Measurements from ENCODE around the gene KCNK13. TPM values are rescaled to one million over a fixed set of nuclear protein-coding genes. Genes with fewer than 3 reads are reported as not detected.

Gene KCNK13
- total and polyA plus RNA-seq, 9 of the 15 experiments (the other 6 are each of a cell fraction or from before 2014, with no cell fraction given): 0.03 to 0.05 TPM; not detected in 7

- H4K20me1 ChIP-seq (replicated peaks; ENCODE audit: control insufficient read depth, insufficient read depth, low read length): no peaks in the 10 kb centered on the region
- peaks cover 0 to 21% of the 10 kb centered on the region in 2 experiments; a peak in 2 of 5 replicates for H3K4me1 ChIP-seq (replicated peaks in 1 of 2; ENCODE audit: control insufficient read depth in 2 of 2, insufficient read depth in 2 of 2, low read length in 2 of 2)
- intact Hi-C loops (cut with micrococcal nuclease): no loop called here
- ChIA-PET CTCF (ENCODE audit: low intra/inter-chr PET ratio) (no interaction called here), POLR2A (interaction anchor here (0.7 kb wide), 2 partner anchors 611 to 827 kb away, joined by 3 to 4 read pairs; no protein-coding TSS in a partner anchor)
- H3K27ac ChIP-seq (ENCODE audit: extremely low read depth, low read depth, low read length): no peak overlapping the region
- no peaks in the 10 kb centered on the region for H3K36me3 ChIP-seq (ENCODE audit: control insufficient read depth, insufficient read depth, low read length)
- no peaks in the 10 kb centered on the region for H3K9me1 ChIP-seq (ENCODE audit: control insufficient read depth, insufficient read depth, low read length)
- WGBS (ENCODE audit: insufficient coverage, low coverage, missing lambda C conversion rate): 1% methylated on average over 11 of the region's 11 CpGs
- FAIRE-seq (no peak), ATAC-seq (no peak), DNase-seq (ENCODE audit: extremely low read depth in 1 of 4, low spot score in 3 of 4) (no peak)
- TF ChIP-seq JUN (IDR thresholded peaks at IDR 0.05; ENCODE audit: borderline replicate concordance, low read depth, low read length) (no peak), JUN (CRISPR knock-in tag; IDR thresholded peaks at IDR 0.05; ENCODE audit: borderline replicate concordance) (no peak), KDM1A (IDR thresholded peaks at IDR 0.05) (no peak)
- peaks cover 3 to 46% of the 10 kb centered on the region in 2 experiments; a peak in 3 of 5 replicates for H3K27me3 ChIP-seq (ENCODE audit: control insufficient read depth in 2 of 2, insufficient read depth in 2 of 2, low read length in 2 of 2)
- no peak overlapping the region for H2AFZ ChIP-seq (ENCODE audit: low read depth, low read length)
- H3K4me2 ChIP-seq (ENCODE audit: insufficient read depth, low read length): no peak overlapping the region
- in situ Hi-C loops (cut with MboI): no loop called here
- no peak overlapping the region for H3K4me3 ChIP-seq
- no peaks in the 10 kb centered on the region for H3K9me3 ChIP-seq (replicated peaks; ENCODE audit: control insufficient read depth, insufficient read depth, low read depth, low read length)
- BruUV-seq (replicated peaks): no TSS peak
- no peaks in the 10 kb centered on the region for H3K79me2 ChIP-seq (ENCODE audit: control insufficient read depth, insufficient read depth, low read length)
- no peak overlapping the region for H3K9ac ChIP-seq (ENCODE audit: insufficient read depth in 1 of 2, low read depth in 2 of 2, low read length in 2 of 2)
Observed at GRCh38 chr14:90062822-90063539, 1.2 kb downstream of the KCNK13 start.

- intact Hi-C loops (cut with micrococcal nuclease): loop anchor here (10.0 kb wide), 1 partner anchor 162 kb away; no protein-coding TSS in a partner anchor
- ChIA-PET POLR2A (interaction anchor here (0.6 kb wide), 1 partner anchor 43 kb away, joined by 3 read pairs; no protein-coding TSS in a partner anchor), CTCF (ENCODE audit: low intra/inter-chr PET ratio) (no interaction called here)
- no peak for TF ChIP-seq ATF4 (CRISPR knock-in tag; IDR thresholded peaks at IDR 0.05)
- no peak for TF ChIP-seq ZBTB26 (CRISPR knock-in tag; IDR thresholded peaks at IDR 0.05)
- TF ChIP-seq CBFA2T2 (conservative IDR thresholded peaks at IDR 0.05): no peak
- TF ChIP-seq ZFP91 (CRISPR knock-in tag; IDR thresholded peaks at IDR 0.05): no peak
- no peak for TF ChIP-seq RBM25 (IDR thresholded peaks at IDR 0.05; ENCODE audit: low read depth, low read length, severe bottlenecking)
- TF ChIP-seq SIN3B (IDR thresholded peaks at IDR 0.05; ENCODE audit: low read depth): no peak
- TF ChIP-seq ZNF764 (CRISPR knock-in tag; IDR thresholded peaks at IDR 0.05; ENCODE audit: low read depth): no peak
- TF ChIP-seq ZNF23 (CRISPR knock-in tag; IDR thresholded peaks at IDR 0.05): no peak
- no peak for TF ChIP-seq ZNF780A (CRISPR knock-in tag; IDR thresholded peaks at IDR 0.05)
Observed at GRCh38 chr14:90072350-90072749, 10.6 kb downstream of the KCNK13 start.

More at GRCh38 chr14:90072350-90072749, 10.6 kb downstream of the KCNK13 start:
- H3K4me1 ChIP-seq (replicated peaks in 1 of 2; ENCODE audit: control insufficient read depth in 2 of 2, insufficient read depth in 2 of 2, low read length in 2 of 2): no peaks in the 10 kb centered on the region
- H3K4me2 ChIP-seq (ENCODE audit: insufficient read depth, low read length): no peak overlapping the region
- H3K79me2 ChIP-seq (ENCODE audit: control insufficient read depth, insufficient read depth, low read length): no peaks in the 10 kb centered on the region
- in situ Hi-C loops (cut with MboI): no loop called here
- H3K27me3 ChIP-seq (ENCODE audit: control insufficient read depth in 2 of 2, insufficient read depth in 2 of 2, low read length in 2 of 2): peaks cover 2 to 15% of the 10 kb centered on the region in 2 experiments; a peak in 2 of 5 replicates
- no peak overlapping the region for H3K4me3 ChIP-seq
- H3K9ac ChIP-seq (ENCODE audit: insufficient read depth in 1 of 2, low read depth in 2 of 2, low read length in 2 of 2): no peak overlapping the region
- H3K9me3 ChIP-seq (replicated peaks; ENCODE audit: control insufficient read depth, insufficient read depth, low read depth, low read length): no peaks in the 10 kb centered on the region
- 0% methylated on average over 6 of the region's 6 CpGs for WGBS (ENCODE audit: insufficient coverage, low coverage, missing lambda C conversion rate)
- DNase-seq (ENCODE audit: extremely low read depth in 1 of 4, low spot score in 3 of 4): no peak
- no peaks in the 10 kb centered on the region for H3K36me3 ChIP-seq (ENCODE audit: control insufficient read depth, insufficient read depth, low read length)
- no peaks in the 10 kb centered on the region for H4K20me1 ChIP-seq (replicated peaks; ENCODE audit: control insufficient read depth, insufficient read depth, low read length)
- no TSS peak for BruUV-seq (replicated peaks)
- FAIRE-seq: no peak
- no peak for ATAC-seq
- H3K9me1 ChIP-seq (ENCODE audit: control insufficient read depth, insufficient read depth, low read length): no peaks in the 10 kb centered on the region
- H3K27ac ChIP-seq (ENCODE audit: extremely low read depth, low read depth, low read length): no peak overlapping the region
- H2AFZ ChIP-seq (ENCODE audit: low read depth, low read length): no peak overlapping the region
